GM12873 (cell line): ENCODE results near the gene UCN2.

Experiments
- TF ChIP-seq, protein P1 (sequence below): IDR thresholded peaks from 2 replicates; pipeline ENCODE4 v1.5.1; 2012; ENCODE audit warnings: low read depth, mild to moderate bottlenecking, moderate library complexity, low read length, control low read depth; ENCODE audit not compliant: insufficient read depth; ENCODE audit errors: missing control alignments

UCN2 gene

DNA sequence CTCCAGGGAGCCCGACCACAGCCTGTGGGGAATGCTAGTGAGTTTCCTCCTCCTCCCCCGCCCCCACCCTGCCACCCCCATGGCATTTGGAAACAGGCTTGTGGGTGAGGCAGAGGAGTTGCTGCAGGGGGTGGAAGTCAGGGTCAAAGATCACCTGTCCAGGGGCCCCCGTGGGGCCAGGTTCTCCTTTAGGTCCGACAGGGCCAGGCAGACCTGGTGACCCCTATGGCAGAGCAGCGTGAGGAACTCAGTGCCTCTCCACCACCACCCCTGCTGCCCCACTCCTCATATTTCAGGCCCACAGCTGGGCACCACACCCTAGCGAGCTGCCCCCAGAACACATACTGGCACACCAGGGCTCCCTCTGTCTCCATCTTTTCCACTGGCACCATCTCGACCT is 8.9 kb upstream of the UCN2 start:
- TF ChIP-seq, protein P1, sequence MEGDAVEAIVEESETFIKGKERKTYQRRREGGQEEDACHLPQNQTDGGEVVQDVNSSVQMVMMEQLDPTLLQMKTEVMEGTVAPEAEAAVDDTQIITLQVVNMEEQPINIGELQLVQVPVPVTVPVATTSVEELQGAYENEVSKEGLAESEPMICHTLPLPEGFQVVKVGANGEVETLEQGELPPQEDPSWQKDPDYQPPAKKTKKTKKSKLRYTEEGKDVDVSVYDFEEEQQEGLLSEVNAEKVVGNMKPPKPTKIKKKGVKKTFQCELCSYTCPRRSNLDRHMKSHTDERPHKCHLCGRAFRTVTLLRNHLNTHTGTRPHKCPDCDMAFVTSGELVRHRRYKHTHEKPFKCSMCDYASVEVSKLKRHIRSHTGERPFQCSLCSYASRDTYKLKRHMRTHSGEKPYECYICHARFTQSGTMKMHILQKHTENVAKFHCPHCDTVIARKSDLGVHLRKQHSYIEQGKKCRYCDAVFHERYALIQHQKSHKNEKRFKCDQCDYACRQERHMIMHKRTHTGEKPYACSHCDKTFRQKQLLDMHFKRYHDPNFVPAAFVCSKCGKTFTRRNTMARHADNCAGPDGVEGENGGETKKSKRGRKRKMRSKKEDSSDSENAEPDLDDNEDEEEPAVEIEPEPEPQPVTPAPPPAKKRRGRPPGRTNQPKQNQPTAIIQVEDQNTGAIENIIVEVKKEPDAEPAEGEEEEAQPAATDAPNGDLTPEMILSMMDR, result no peak

DNA sequence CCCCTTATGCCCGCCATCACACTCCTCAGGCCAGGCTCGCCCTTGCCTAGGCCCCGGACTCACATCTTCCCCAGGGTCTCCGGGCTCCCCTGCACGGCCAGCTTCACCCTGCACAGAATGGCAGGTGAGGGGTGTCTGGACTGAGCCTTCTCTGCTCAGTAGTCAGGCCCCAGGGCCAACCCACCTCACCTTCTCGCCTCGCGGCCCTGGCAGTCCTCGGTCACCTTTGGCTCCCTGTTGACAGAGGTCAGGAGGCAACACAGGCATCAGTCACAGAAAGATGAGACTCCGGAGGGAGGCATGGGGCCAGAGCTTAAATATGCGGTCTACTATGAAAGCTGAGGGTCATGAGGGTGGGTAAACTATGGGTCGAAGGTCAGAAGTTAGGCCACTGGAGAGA is 8.4 kb upstream of the UCN2 start:
- TF ChIP-seq, protein P1, result no peak

DNA sequence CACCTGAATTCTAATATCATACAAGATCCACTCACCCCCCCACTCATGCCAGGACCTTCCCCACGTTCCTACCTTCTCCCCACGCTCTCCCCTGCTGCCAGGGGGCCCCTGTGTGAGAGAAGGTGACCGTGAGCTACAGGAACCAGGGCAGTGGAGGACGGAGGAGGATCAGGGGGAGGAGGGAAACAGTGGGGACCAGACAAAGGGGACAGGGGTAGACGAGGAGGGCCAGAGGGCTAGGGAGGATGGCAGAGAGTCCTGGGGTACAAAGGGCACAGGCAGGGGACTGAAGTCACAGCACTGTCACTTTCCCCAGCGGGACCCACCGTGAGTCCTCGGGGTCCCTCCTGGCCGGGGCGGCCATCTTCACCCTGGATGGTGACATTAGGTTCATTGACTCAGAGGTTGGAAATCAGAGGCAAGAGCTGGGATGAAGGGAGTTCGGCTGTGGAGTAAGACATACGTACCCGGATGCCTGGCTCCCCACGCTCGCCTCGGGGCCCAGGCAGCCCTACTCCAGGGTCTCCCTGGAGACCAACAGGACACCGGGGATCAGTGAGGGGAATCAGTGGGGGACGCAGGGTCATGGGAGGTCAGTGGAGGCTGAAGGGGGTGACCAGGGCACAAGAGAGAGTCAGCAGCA is 6.3 kb upstream of the UCN2 start:
- TF ChIP-seq, protein P1, result no peak

DNA sequence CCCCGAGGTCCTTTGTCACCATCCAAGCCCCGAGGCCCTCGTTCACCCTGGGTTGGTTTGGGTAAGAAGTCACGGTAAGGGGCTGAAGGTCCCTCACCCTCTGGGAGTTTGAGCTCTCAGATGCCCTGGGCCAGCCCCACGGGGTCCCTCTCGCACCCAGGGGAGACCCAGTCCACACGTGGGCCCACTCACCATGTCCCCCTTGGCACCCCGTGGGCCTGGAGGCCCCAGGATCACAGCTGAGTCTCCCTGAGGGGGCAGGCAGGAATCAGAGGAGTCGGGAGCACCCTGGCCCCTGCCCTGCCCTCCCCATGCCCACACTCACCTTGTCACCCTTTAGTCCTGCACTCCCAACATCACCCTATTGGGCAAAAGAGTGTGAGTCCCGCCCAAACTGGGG is 5.8 kb upstream of the UCN2 start:
- TF ChIP-seq, protein P1, result no peak

DNA sequence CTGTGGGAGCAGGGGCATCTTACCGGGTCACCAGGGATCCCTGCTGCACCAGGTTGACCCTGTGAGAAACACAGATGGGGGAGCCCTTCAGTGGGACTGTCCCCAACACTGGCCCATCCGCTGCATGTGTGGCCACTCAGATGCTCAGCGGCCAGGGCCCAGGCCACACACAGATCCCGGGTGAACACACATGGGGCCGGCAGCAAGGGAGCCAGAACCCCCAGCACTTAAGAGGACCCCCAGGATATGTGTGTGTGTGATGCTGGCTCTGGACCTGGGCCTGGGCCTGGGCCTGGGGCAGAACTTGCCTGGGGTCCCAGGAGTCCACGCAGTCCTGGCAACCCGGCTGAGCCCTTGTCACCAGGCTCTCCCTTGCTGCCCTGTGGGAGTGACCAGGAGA is 4.9 kb upstream of the UCN2 start:
- TF ChIP-seq, protein P1, result no peak

DNA sequence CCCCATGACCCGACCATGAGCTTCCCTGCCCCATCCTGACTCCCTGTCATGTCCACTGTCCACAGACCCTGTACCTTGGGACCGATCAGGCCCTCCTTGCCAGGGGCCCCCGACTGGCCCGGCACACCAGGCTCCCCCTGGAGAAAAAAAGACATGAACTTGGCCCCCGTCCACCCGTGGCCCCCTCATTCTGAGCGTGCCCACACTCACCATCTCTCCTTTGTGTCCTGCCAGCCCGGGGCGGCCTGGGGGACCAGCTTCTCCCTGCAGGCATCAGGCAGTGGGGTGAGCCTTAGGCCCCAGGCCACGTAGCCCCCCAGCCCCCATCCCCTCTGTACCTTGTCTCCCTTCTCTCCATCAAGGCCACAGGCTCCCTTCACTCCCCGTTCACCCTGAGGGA is 3.9 kb upstream of the UCN2 start:
- TF ChIP-seq, protein P1, result no peak

DNA sequence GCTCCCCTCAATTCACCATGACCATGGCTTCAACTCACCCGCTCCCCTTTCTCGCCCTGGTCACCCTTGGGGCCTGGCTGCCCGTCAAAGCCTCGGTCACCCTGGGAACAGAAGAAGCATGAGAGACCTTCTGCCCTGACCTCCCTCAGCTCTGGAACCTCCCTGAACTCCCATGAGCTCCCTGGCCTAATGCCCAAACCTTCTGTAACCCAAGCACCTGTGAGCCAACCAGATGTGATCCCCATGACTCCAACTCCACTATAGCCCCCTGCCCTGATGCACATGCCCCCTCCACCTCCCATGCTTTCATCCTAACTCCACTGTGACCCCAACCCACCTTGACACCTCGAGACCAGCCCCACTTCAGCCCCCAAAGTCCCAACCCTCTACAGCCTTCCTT is 3.5 kb upstream of the UCN2 start:
- TF ChIP-seq, protein P1, result no peak
